NCI-H2107 treated with DMSO at 0.1 percent for 48 hours (cell line): Measurements from ENCODE around the gene C22orf15.

ENCODE experiments used
- DNase-seq: peaks from one replicate; lab custom pipeline; 2025; ENCODE audit not compliant: unreplicated experiment; lab: John Stamatoyannopoulos, UW

C22orf15 gene

GRCh38 chr22:23750714-23751440, 11.9 kb upstream of the C22orf15 start, which contains the start of gene ZNF70:
Gene ZNF70 (minus strand): TSS chr22:23751112. CDS start chr22:23745140, 5,972 bp downstream.
- DNase-seq, result peak; percentile 15

GRCh38 chr22:23751441-23751996, 11.3 kb upstream of the C22orf15 start:
- DNase-seq, result no peak

GRCh38 chr22:23752090-23752691, 10.6 kb upstream of the C22orf15 start:
- DNase-seq, result no peak

- DNase-seq, result no peak
These were observed 10.0 kb upstream of the C22orf15 start for GRCh38 chr22:23752750-23753149.

GRCh38 chr22:23753385-23753784, 9.4 kb upstream of the C22orf15 start:
- DNase-seq, result no peak

GRCh38 chr22:23754220-23754919, 8.4 kb upstream of the C22orf15 start, which contains the start of gene VPREB3:
Gene VPREB3 (minus strand): TSS chr22:23754425. CDS start chr22:23754363, 62 bp downstream.
- DNase-seq, result no peak

- no peak for DNase-seq
These were observed 7.7 kb upstream of the C22orf15 start for GRCh38 chr22:23754980-23755636.

GRCh38 chr22:23755711-23756110, 7.1 kb upstream of the C22orf15 start:
- no peak for DNase-seq

- DNase-seq, result no peak
These were observed 5.9 kb upstream of the C22orf15 start for GRCh38 chr22:23756891-23757290.

- no peak for DNase-seq
These were observed 3.2 kb upstream of the C22orf15 start for GRCh38 chr22:23759566-23759965.

GRCh38 chr22:23760056-23760455, 2.7 kb upstream of the C22orf15 start:
- DNase-seq, result no peak

- DNase-seq, result no peak
These were observed 772 bp downstream of the C22orf15 start for GRCh38 chr22:23763579-23763945.

- DNase-seq, result no peak
These were observed 1.2 kb downstream of the C22orf15 start for GRCh38 chr22:23763954-23764353.

GRCh38 chr22:23764899-23765881, 2.4 kb downstream of the C22orf15 start:
- no peak for DNase-seq

GRCh38 chr22:23767303-23767672, 4.5 kb downstream of the C22orf15 start:
- no peak for DNase-seq

GRCh38 chr22:23767673-23768548, 5.1 kb downstream of the C22orf15 start, which contains the start of gene CHCHD10:
Gene CHCHD10 (minus strand): TSS chr22:23767972. CDS start chr22:23767874, 98 bp downstream.
- DNase-seq, result no peak

GRCh38 chr22:23769321-23769965, 6.7 kb downstream of the C22orf15 start:
- no peak for DNase-seq

- DNase-seq, result no peak
These were observed 9.5 kb downstream of the C22orf15 start for GRCh38 chr22:23772315-23772648.
